ENCODE results near the gene PLCD3. TPM values are rescaled to one million over a fixed set of nuclear protein-coding genes. Genes with fewer than 3 reads are reported as not detected.

The PLCD3 gene
- total and polyA plus RNA-seq, 10 of the 15 experiments (the other 5 are each of a cell fraction or from before 2014, with no cell fraction given) = 0.02 to 1.6 (median 0.44) TPM

- no peak overlapping the region for H3K9ac ChIP-seq (ENCODE audit: control insufficient read depth, insufficient read depth, low read length)
- ATAC-seq = no peak
- intact Hi-C loops (cut with micrococcal nuclease; ENCODE audit: unreplicated experiment) = no loop called here
- H3K79me2 ChIP-seq (ENCODE audit: control insufficient read depth, insufficient read depth, low read length) = peaks cover 63% of the 10 kb centered on the region
- H3K36me3 ChIP-seq (ENCODE audit: control insufficient read depth in 2 of 2, insufficient read depth in 2 of 2, low read length in 1 of 2) = peaks cover 4 to 6% of the 10 kb centered on the region in 2 experiments
- no peak for DNase-seq (ENCODE audit: low read depth, low spot score)
- no peaks in the 10 kb centered on the region; the same call in 1 of the 2 replicates for H4K20me1 ChIP-seq (ENCODE audit: control insufficient read depth, insufficient read depth)
- H3K27ac ChIP-seq (ENCODE audit: control insufficient read depth, insufficient read depth) = no peak overlapping the region
- 93% methylated on average over 8 of the region's 8 CpGs for WGBS (ENCODE audit: insufficient coverage, insufficient replicate concordance, low lambda C conversion rate, missing lambda C conversion rate)
- CTCF ChIA-PET = no interaction called here
- FAIRE-seq = no peak
- RAD21 ChIA-PET (ENCODE audit: unreplicated experiment) = no interaction called here
- BruUV-seq (replicated peaks) = no TSS peak
- no peaks in the 10 kb centered on the region for H3K4me1 ChIP-seq (ENCODE audit: control insufficient read depth, insufficient read depth, low read length)
- TF ChIP-seq ELK1 (IDR thresholded peaks at IDR 0.05; ENCODE audit: low read depth, low read length) (no peak), IRF5 (IDR thresholded peaks at IDR 0.05; ENCODE audit: borderline replicate concordance) (no peak), CHD4 (IDR thresholded peaks at IDR 0.05) (no peak), MLLT1 (IDR thresholded peaks at IDR 0.05) (no peak), HDAC6 (IDR thresholded peaks at IDR 0.05; ENCODE audit: unreplicated experiment) (no peak), PAX5 (IDR thresholded peaks at IDR 0.05; ENCODE audit: borderline replicate concordance, low read depth, low read length) (no peak), NR2F1 (conservative IDR thresholded peaks at IDR 0.05) (no peak), POLR2AphosphoS2 (IDR thresholded peaks at IDR 0.05; ENCODE audit: low read depth, low read length) (no peak), SREBF2 (IDR thresholded peaks at IDR 0.05; ENCODE audit: low read length) (no peak), EZH2 (IDR thresholded peaks at IDR 0.05; ENCODE audit: borderline replicate concordance, control insufficient read depth, low read depth, low read length) (no peak), ZBTB11 (CRISPR knock-in tag; IDR thresholded peaks at IDR 0.05) (no peak), BCL3 (IDR thresholded peaks at IDR 0.05; ENCODE audit: borderline replicate concordance, insufficient read depth, low read depth, low read length, poor library complexity, severe bottlenecking) (no peak), ZNF622 (IDR thresholded peaks at IDR 0.05) (no peak), BCL11A (IDR thresholded peaks at IDR 0.05; ENCODE audit: low read depth, low read length) (no peak), ZSCAN29 (IDR thresholded peaks at IDR 0.05) (no peak), TCF7 (IDR thresholded peaks at IDR 0.05; ENCODE audit: borderline replicate concordance) (no peak)
- H2AFZ ChIP-seq (ENCODE audit: control insufficient read depth, low read depth, low read length) = no peak overlapping the region
- POLR2A ChIA-PET = no interaction called here
- no peak overlapping the region for H3K4me3 ChIP-seq
- H3K4me2 ChIP-seq (ENCODE audit: control insufficient read depth, insufficient read depth) = no peak overlapping the region
- SMC1A ChIA-PET (ENCODE audit: uncharacterized antibody, unreplicated experiment) = no interaction called here
- no peaks in the 10 kb centered on the region for H3K27me3 ChIP-seq (replicated peaks in 1 of 2; ENCODE audit: control insufficient read depth in 2 of 2, insufficient read depth in 2 of 2, low read length in 1 of 2)
- in situ Hi-C loops (cut with MboI) = no loop called here
- no peaks in the 10 kb centered on the region for H3K9me3 ChIP-seq (replicated peaks; ENCODE audit: control insufficient read depth, insufficient read depth, low read length)
Measured at GRCh38 chr17:45070001-45070400, 62.3 kb downstream of the PLCD3 start.
